HTR-8/SVneo (cell line): Measurements from ENCODE around the gene M1AP.
"Not testable (repeated sequence)": the region's sequence is repeated elsewhere in the genome, so short reads cannot be mapped to it uniquely, and the experiment has no call there.

Experiments used
- DNase-seq: peaks from one replicate; pipeline ENCODE4 v3.0.0; 2011; ENCODE audit warnings: low spot score, mixed read lengths; ENCODE audit not compliant: insufficient read length
- FAIRE-seq: peaks from 2 replicates; lab custom pipeline; 2011; peaks lifted over from hg19 to GRCh38; lab: Jason Lieb, UNC

Gene M1AP

GRCh38 chr2:74653985-74654882 is 6.1 kb upstream of the M1AP start, which contains the start of gene SEMA4F:
Gene SEMA4F (plus strand): TSS chr2:74654247. CDS start chr2:74654377, 130 bp downstream.
- FAIRE-seq (peak; percentile 88), DNase-seq (peak; percentile 99)

DNA sequence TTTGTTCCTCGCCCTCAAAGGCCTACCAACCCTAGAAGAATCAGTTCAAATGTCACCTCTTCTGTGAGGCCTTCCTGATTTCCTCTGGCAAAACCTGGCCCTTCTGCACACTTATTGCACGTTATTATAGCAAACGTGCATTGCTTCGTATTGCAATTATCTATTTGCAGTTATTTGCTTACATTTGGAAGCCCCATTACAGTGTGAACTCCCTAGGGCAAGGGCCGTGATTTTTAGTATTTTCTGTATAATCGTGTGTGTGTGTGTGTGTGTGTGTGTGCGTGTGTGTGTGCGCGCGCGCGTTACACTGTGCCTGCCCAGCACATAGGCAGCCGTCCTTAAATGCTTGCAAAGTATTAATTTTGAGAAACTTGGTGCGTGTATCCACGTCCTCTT is 5.5 kb upstream of the M1AP start:
- FAIRE-seq, result no peak

DNA sequence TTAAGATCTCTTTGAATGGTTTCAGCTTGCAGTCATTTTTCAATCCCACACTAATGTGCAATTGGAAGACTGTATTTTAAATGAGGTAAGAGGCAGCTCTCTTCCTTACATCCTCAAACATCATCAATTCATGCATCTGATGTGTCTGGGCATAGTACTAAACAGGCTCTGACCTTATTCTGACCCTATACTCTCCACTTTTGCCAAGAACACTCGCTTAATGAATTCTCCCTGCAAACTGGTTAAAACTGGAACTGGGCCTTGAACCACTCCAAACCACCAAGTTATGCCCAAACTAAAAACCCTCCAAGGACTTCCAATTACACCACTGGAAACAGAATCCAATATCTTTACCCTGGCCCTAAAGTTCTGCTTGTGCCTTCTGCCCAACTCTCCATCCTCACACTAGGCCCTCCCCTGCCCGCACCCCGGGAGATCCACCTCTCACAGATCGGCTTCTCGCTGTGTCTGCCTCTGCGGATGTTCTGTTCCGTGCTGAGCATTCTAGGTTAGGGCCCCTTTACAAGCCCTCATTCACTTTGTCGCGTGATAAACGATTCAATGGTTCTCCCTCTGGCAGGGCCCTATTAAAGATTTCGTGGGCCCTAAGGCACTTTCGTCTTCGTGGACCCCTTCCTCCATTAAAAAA is 1.2 kb downstream of the M1AP start:
- no peak for FAIRE-seq
- DNase-seq, result no peak

More for the DNA sequence above, 5.5 kb upstream of the M1AP start:
- no peak for DNase-seq

- no peak for FAIRE-seq
- no peak for DNase-seq
Measured at GRCh38 chr2:74646201-74646600, 1.9 kb downstream of the M1AP start.

GRCh38 chr2:74645344-74645743 is 2.8 kb downstream of the M1AP start:
- FAIRE-seq (no peak), DNase-seq (no peak)

GRCh38 chr2:74639550-74639949 is 8.6 kb downstream of the M1AP start:
- no peak for DNase-seq
- no peak for FAIRE-seq

DNA sequence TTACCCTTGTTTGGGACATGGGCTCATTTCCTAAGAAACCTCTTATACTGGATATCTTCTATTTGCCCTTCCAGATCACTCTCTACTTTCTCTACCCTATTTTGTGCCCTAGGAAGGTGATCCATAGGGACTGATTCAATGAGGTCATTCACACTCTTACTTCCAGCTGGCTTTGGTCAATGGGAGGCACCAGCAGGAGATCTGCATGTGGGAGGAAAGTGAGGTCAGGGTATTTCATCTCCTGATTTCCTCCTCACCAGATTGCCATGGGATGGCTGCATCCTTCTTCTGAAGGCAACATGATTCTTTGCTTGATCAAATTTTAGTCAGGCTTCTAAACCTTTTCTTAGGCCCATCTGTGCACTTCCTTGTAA is 15.2 kb downstream of the M1AP start:
- FAIRE-seq (peak; percentile 23), DNase-seq (no peak)

GRCh38 chr2:74632209-74632938 is 15.8 kb downstream of the M1AP start:
- FAIRE-seq (no peak), DNase-seq (no peak)

GRCh38 chr2:74630454-74630853 is 17.7 kb downstream of the M1AP start:
- not testable (repeated sequence) for FAIRE-seq, DNase-seq

- peak; percentile 23 for FAIRE-seq
- no peak for DNase-seq
Measured at GRCh38 chr2:74628538-74629105, 19.5 kb downstream of the M1AP start.

- FAIRE-seq, result peak; percentile 51
- DNase-seq, result no peak
Measured at GRCh38 chr2:74625658-74626425, 22.3 kb downstream of the M1AP start.

GRCh38 chr2:74620671-74621070 is 27.5 kb downstream of the M1AP start:
- FAIRE-seq (no peak), DNase-seq (no peak)

- no peak for FAIRE-seq
Measured at GRCh38 chr2:74619651-74620297, 28.4 kb downstream of the M1AP start.

DNA sequence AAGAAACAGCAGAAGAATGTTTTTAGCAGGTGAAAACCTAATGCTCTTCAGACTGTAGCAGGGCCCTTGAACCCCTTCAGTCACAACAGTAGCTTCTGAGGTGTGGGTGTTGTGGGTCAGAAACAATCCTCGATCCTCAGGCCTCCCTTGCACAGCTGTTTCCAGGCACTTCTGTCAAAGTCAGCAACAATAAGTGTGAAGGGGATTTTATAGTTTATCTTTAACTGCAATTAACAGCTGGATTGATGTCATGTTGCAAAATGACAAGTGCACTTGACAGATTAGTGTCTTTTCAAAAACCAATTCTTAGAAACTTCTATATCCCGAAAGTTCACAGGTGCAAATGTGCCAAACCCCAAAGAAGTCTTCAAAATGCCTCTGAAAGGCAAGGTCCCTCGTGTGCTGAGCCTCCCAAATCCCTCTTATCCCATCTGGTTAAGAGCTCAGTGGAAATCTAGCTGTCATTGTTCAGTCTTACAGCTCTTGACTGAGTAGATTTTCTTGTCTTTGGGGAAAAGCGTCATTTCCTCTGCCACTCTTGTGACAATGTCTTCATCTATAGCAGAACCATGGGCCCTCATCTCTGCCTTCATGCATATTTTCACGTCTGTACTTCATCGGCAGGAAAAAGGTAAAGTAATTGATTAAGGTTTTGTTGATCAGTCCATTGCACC is 29.6 kb downstream of the M1AP start:
- DNase-seq, result no peak
- no peak for FAIRE-seq

More at GRCh38 chr2:74619651-74620297, 28.4 kb downstream of the M1AP start:
- DNase-seq, result no peak

GRCh38 chr2:74617122-74617521 is 31.0 kb downstream of the M1AP start:
- FAIRE-seq, result peak; percentile 31
- DNase-seq, result no peak

DNA sequence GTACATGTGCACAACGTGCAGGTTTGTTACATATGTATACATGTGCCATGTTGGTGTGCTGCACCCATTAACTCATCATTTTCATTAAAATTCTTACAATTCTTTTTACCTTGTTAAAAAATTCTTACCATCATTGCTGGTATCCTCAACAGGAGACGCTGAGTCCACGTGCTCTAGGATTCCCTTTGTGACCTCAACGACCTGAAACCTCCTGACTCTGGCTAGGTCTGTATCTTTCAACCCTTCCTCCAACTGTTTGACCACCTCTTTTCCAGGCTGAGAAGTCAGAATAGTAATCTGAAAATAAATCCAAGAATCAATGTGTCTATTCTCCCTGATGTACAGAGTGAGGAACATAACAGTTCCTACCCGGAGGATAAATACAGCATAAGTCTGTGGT is 41.2 kb downstream of the M1AP start:
- DNase-seq (no peak), FAIRE-seq (no peak)

DNA sequence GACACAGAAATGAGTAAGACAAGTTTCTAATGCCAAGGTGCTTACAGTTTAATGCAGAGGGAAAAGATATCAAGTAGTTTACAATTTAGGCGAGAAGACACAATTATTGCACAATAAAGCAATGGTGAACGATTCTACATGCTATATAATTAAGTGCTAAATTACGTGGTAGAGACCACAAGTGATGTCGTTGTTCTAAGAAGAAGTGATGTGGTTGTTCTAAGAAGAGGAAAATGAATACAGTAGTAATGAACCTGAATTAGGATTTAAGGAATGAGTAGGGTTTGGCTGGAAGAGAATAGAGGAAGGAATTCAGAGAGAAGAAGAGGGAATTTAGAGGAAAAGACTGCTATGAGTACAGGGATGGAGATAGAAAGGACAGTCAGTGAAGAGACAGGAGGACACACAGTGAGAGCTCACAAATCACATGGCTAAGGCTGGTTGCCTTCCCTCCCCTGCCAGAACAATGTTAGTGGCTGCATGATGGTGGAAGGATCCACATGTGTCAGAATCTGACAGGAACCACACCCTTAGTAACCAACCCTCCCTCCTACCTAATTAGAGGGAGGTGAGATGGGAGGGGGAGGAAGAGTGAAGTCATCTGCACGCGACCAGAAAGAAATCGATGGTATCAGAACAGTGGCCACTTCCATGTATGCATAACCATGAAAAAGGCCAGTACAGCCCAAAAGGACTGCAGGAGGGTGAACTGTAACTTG is 44.7 kb downstream of the M1AP start:
- FAIRE-seq (no peak), DNase-seq (no peak)
